Measurements from ENCODE around the gene STX8.

Gene STX8

DNA sequence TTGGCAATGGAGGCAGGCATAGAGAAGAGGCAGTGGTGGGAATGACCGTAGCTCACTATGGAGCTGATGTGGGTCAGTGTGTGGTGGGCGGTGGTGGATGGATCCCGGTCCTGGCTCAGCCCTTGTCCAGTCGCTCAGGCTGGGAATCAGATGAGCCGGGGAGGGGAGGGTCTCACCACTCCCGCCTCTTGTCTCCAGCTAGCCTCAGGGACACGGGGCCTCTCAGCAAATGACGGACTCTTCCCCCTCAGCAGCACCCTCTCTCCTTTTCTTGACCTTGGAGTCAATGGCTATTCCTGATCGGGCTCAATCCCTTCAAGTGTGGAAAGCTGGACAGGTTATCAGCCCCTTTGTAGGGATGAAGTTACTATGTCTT lies 345.8 kb downstream of the STX8 start (continued):
- TF ChIP-seq ESRRG (CRISPR knock-in tag; IDR thresholded peaks at IDR 0.05) (no peak), CSDC2 (CRISPR knock-in tag; IDR thresholded peaks at IDR 0.05) (no peak), PPARA (CRISPR knock-in tag; IDR thresholded peaks at IDR 0.05; ENCODE audit: borderline replicate concordance) (no peak), OSR1 (CRISPR knock-in tag; IDR thresholded peaks at IDR 0.05) (no peak), ZFP30 (CRISPR knock-in tag; IDR thresholded peaks at IDR 0.05) (no peak), RARB (CRISPR knock-in tag; IDR thresholded peaks at IDR 0.05) (no peak)

GRCh38 chr17:9229160-9229825 lies 346.3 kb downstream of the STX8 start:
- no peak for ATAC-seq
- no peak for TF ChIP-seq ISL1 (CRISPR knock-in tag; IDR thresholded peaks at IDR 0.05)
- TF ChIP-seq, protein P1, sequence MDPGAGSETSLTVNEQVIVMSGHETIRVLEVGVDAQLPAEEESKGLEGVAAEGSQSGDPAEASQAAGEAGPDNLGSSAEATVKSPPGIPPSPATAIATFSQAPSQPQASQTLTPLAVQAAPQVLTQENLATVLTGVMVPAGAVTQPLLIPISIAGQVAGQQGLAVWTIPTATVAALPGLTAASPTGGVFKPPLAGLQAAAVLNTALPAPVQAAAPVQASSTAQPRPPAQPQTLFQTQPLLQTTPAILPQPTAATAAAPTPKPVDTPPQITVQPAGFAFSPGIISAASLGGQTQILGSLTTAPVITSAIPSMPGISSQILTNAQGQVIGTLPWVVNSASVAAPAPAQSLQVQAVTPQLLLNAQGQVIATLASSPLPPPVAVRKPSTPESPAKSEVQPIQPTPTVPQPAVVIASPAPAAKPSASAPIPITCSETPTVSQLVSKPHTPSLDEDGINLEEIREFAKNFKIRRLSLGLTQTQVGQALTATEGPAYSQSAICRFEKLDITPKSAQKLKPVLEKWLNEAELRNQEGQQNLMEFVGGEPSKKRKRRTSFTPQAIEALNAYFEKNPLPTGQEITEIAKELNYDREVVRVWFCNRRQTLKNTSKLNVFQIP (CRISPR knock-in tag; IDR thresholded peaks at IDR 0.05; ENCODE audit: borderline replicate concordance, low read depth) = no peak
- TF ChIP-seq TOX (CRISPR knock-in tag; IDR thresholded peaks at IDR 0.05; ENCODE audit: borderline replicate concordance) = no peak
- no peak for TF ChIP-seq PATZ1 (CRISPR knock-in tag; IDR thresholded peaks at IDR 0.05; ENCODE audit: borderline replicate concordance)
- TF ChIP-seq ARNTL (CRISPR knock-in tag; IDR thresholded peaks at IDR 0.05; ENCODE audit: borderline replicate concordance, low read depth) = no peak
- TF ChIP-seq ZNF8 (CRISPR knock-in tag; IDR thresholded peaks at IDR 0.05) = no peak
- no peak for TF ChIP-seq ZNF565 (CRISPR knock-in tag; conservative IDR thresholded peaks at IDR 0.05; ENCODE audit: low read depth)
- TF ChIP-seq CSDC2 (CRISPR knock-in tag; IDR thresholded peaks at IDR 0.05) = no peak
- no peak for TF ChIP-seq TCF4 (CRISPR knock-in tag; IDR thresholded peaks at IDR 0.05; ENCODE audit: borderline replicate concordance)
- no peak for TF ChIP-seq RARB (CRISPR knock-in tag; IDR thresholded peaks at IDR 0.05)
- no peak for TF ChIP-seq PPARA (CRISPR knock-in tag; IDR thresholded peaks at IDR 0.05; ENCODE audit: borderline replicate concordance)
- TF ChIP-seq GLIS3 (CRISPR knock-in tag; IDR thresholded peaks at IDR 0.05) = no peak
- TF ChIP-seq, protein P2, sequence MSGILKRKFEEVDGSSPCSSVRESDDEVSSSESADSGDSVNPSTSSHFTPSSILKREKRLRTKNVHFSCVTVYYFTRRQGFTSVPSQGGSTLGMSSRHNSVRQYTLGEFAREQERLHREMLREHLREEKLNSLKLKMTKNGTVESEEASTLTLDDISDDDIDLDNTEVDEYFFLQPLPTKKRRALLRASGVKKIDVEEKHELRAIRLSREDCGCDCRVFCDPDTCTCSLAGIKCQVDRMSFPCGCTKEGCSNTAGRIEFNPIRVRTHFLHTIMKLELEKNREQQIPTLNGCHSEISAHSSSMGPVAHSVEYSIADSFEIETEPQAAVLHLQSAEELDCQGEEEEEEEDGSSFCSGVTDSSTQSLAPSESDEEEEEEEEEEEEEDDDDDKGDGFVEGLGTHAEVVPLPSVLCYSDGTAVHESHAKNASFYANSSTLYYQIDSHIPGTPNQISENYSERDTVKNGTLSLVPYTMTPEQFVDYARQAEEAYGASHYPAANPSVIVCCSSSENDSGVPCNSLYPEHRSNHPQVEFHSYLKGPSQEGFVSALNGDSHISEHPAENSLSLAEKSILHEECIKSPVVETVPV (CRISPR knock-in tag; IDR thresholded peaks at IDR 0.05) = no peak
- TF ChIP-seq TSHZ2 (CRISPR knock-in tag; IDR thresholded peaks at IDR 0.05) = no peak

DNA sequence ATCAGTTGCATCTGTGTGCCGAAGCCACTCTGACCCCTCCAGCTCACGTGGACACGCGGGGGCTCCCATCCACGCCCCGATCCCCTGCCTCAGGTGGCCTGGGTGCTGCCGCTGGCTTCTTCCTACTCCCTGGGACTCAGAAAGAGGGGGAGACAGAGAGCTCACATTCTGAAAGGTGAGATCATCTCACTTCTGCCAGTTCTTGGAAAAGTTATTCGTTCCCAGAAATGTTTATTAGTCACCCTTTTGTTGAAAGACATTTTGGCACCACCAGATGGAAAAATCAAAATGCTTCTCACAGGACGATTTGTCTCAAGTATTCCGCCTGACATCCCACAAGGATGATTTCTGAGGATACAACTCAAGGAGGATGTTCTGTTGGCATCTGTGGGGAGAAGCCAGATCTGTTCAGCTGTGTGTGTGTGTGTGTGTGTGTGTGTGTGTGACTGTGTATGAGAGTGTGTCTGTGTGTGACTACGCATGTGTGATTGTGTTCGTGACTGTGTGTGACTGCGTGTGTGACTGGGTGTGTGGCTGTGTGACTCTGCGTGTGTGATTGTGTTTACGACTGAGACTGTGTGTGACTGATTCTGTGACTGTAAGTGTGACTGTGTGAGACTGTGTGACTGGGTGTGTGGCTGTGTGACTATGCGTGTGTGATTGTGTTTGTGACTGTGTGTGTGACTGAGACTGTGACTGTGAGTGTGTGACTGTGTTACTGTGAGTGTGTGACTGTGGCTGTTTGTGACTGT lies 347.0 kb downstream of the STX8 start:
- ATAC-seq = no peak

DNA sequence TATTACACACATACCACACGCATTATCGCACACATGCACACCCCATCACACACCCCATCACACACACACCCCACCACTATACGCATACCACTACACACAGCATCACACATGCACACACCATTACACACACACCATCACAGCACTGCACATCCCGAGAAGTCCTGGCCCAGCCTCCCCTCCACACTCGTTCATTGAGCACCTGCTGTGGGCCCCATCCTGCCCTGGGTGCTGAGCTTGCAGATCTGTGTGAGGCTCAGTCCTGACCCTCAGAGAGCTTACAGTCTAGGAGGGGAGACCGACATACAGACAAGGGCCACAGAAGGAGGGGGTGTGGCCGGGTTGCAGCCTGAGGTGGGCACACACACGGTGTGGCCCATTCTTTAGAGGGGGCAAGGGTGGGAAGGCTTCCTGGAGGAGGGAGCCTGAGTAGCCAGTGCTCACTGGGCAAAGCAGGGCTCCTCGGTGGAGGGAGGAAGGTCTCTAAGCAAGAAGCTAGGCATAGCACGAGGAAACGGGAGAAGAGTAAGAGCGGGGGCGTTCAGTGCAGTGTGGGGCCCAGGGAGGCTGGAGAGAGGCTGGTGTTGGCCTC lies 347.7 kb downstream of the STX8 start:
- ATAC-seq = no peak
- no peak for TF ChIP-seq ZNF565 (CRISPR knock-in tag; conservative IDR thresholded peaks at IDR 0.05; ENCODE audit: low read depth)
- TF ChIP-seq RARB (CRISPR knock-in tag; IDR thresholded peaks at IDR 0.05) = no peak
- no peak for TF ChIP-seq CSDC2 (CRISPR knock-in tag; IDR thresholded peaks at IDR 0.05)
- no peak for TF ChIP-seq GLIS3 (CRISPR knock-in tag; IDR thresholded peaks at IDR 0.05)
- TF ChIP-seq OSR1 (CRISPR knock-in tag; IDR thresholded peaks at IDR 0.05) = no peak
- no peak for TF ChIP-seq ZFP3 (CRISPR knock-in tag; IDR thresholded peaks at IDR 0.05)
- TF ChIP-seq, protein P2 (CRISPR knock-in tag; IDR thresholded peaks at IDR 0.05) = no peak
- TF ChIP-seq BACH2 (CRISPR knock-in tag; IDR thresholded peaks at IDR 0.05; ENCODE audit: borderline replicate concordance) = no peak
- TF ChIP-seq, protein P1 (CRISPR knock-in tag; IDR thresholded peaks at IDR 0.05; ENCODE audit: borderline replicate concordance, low read depth) = no peak
- TF ChIP-seq ISL1 (CRISPR knock-in tag; IDR thresholded peaks at IDR 0.05) = no peak
- no peak for TF ChIP-seq TOX (CRISPR knock-in tag; IDR thresholded peaks at IDR 0.05; ENCODE audit: borderline replicate concordance)
- no peak for TF ChIP-seq ESRRG (CRISPR knock-in tag; IDR thresholded peaks at IDR 0.05)
- no peak for TF ChIP-seq ARNTL (CRISPR knock-in tag; IDR thresholded peaks at IDR 0.05; ENCODE audit: borderline replicate concordance, low read depth)
- TF ChIP-seq ZC3H10 (CRISPR knock-in tag; IDR thresholded peaks at IDR 0.05) = no peak

More for the DNA sequence above, 347.0 kb downstream of the STX8 start:
- TF ChIP-seq RARB (CRISPR knock-in tag; IDR thresholded peaks at IDR 0.05) (no peak), ISL1 (CRISPR knock-in tag; IDR thresholded peaks at IDR 0.05) (peak; percentile 45; the same call in 1 of the 2 replicates), ARNTL (CRISPR knock-in tag; IDR thresholded peaks at IDR 0.05; ENCODE audit: borderline replicate concordance, low read depth) (no peak), TOX (CRISPR knock-in tag; IDR thresholded peaks at IDR 0.05; ENCODE audit: borderline replicate concordance) (no peak)
